WTC11 (cell line): Measurements from ENCODE around the gene TMEM30B. TPM values are rescaled to one million over a fixed set of nuclear protein-coding genes. Genes with fewer than 3 reads are reported as not detected.

Experiments
- ATAC-seq: fragments of 200-7000 bp; cut with Tn5 transposase; 2 replicates; pipeline ENCODE4 v1.10.0; 2021; ENCODE audit warnings: mild to moderate bottlenecking, moderate library complexity
- CTCF ChIA-PET: fragments of 300-600 bp; sonication (Branson Sonifier 250); formaldehyde crosslinking; loops from one replicate; lab custom pipeline; 2021; ENCODE audit warnings: antibody characterized with exemption; lab: Charles Lee
- POLR2A ChIA-PET: fragments of 350-600 bp; sonication (Branson Sonifier 250); formaldehyde crosslinking; loops from one replicate; lab custom pipeline; 2021; ENCODE audit warnings: antibody characterized with exemption; lab: Charles Lee
- DNase-seq: peaks from one replicate; pipeline ENCODE4 v3.0.0; 2021; ENCODE audit warnings: low spot score
- H3K27ac Mint-ChIP-seq: 2 replicates; pipeline ENCODE4 v1.8.0; 2021; ENCODE audit warnings: mixed read lengths
- H3K27me3 Mint-ChIP-seq: 2 replicates; pipeline ENCODE4 v1.8.0; 2021; ENCODE audit warnings: low read depth, mild to moderate bottlenecking, moderate library complexity, mixed read lengths
- H3K36me3 Mint-ChIP-seq: 2 replicates; pipeline ENCODE4 v1.8.0; 2021; ENCODE audit warnings: mixed read lengths
- H3K4me1 Mint-ChIP-seq: 2 replicates; pipeline ENCODE4 v1.8.0; 2022; ENCODE audit warnings: mixed read lengths
- H3K4me3 Mint-ChIP-seq: 2 replicates; pipeline ENCODE4 v1.8.0; 2021; ENCODE audit warnings: mild to moderate bottlenecking, moderate library complexity, mixed read lengths
- H3K9me3 Mint-ChIP-seq: 2 replicates; pipeline ENCODE4 v1.8.0; 2021; ENCODE audit warnings: mixed read lengths
- CREM ChIP-seq: sonication (generic); formaldehyde crosslinking; IDR thresholded peaks from 2 replicates; pipeline ENCODE4 v1.8.1; 2022; ENCODE audit warnings: mild to moderate bottlenecking, missing genetic modification reagents, moderate library complexity
- GRHL2 ChIP-seq: fragments of 250-450 bp; sonication (Bioruptor Pico); IDR thresholded peaks from 2 replicates; pipeline ENCODE4 v1.8.0; 2022; ENCODE audit warnings: mild to moderate bottlenecking, moderate library complexity; ENCODE audit not compliant: insufficient replicate concordance, severe bottlenecking
- IRF2 ChIP-seq: sonication (generic); formaldehyde crosslinking; IDR thresholded peaks from 2 replicates; pipeline ENCODE4 v1.8.0; 2022; ENCODE audit warnings: low read depth, missing genetic modification reagents, borderline replicate concordance
- RORB ChIP-seq: fragments of 250-450 bp; sonication (Bioruptor Pico); IDR thresholded peaks from 2 replicates; pipeline ENCODE4 v1.9.0; 2021; ENCODE audit warnings: mild to moderate bottlenecking
- SMAD4 ChIP-seq: sonication (generic); formaldehyde crosslinking; IDR thresholded peaks from 2 replicates; pipeline ENCODE4 v1.8.0; 2022; ENCODE audit warnings: mild to moderate bottlenecking, missing genetic modification reagents
- TP53 ChIP-seq: sonication (generic); formaldehyde crosslinking; IDR thresholded peaks from 2 replicates; pipeline ENCODE4 v1.8.1; 2023; ENCODE audit warnings: mild to moderate bottlenecking, missing genetic modification reagents
- ZNF423 ChIP-seq: fragments of 250-450 bp; sonication (Bioruptor Pico); IDR thresholded peaks from 2 replicates; pipeline ENCODE4 v2.1.2; 2022; ENCODE audit warnings: mild to moderate bottlenecking, moderate library complexity
- ZNF671 ChIP-seq: fragments of 250-450 bp; sonication (Bioruptor Pico); IDR thresholded peaks from 2 replicates; pipeline ENCODE4 v1.8.0; 2021; ENCODE audit warnings: mild to moderate bottlenecking
- total RNA-seq: library from RNA; stranded (reverse); gene quantifications from 3 replicates; pipeline ENCODE4 v1.2.3, GENCODE V29; 2021
- TF ChIP-seq, protein P1 (sequence below): fragments of 250-450 bp; sonication (Bioruptor Pico); IDR thresholded peaks from 2 replicates; pipeline ENCODE4 v1.9.0; 2021; ENCODE audit warnings: mild to moderate bottlenecking, borderline replicate concordance
- TF ChIP-seq, protein P2 (sequence below): fragments of 200-600 bp; IDR thresholded peaks from 2 replicates; pipeline ENCODE4 v1.8.0; 2022; ENCODE audit warnings: antibody characterized with exemption
- TF ChIP-seq, protein P3 (sequence below): sonication (generic); formaldehyde crosslinking; IDR thresholded peaks from 2 replicates; pipeline ENCODE4 v1.8.0; 2022; ENCODE audit warnings: mild to moderate bottlenecking, missing genetic modification reagents
- TF ChIP-seq, protein P4 (sequence below): sonication (generic); formaldehyde crosslinking; IDR thresholded peaks from 2 replicates; pipeline ENCODE4 v1.8.0; 2022; ENCODE audit warnings: mild to moderate bottlenecking, missing genetic modification reagents
- TF ChIP-seq, protein P5 (sequence below): sonication (generic); formaldehyde crosslinking; IDR thresholded peaks from 2 replicates; pipeline ENCODE4 v1.8.0; 2023; ENCODE audit warnings: mild to moderate bottlenecking, missing genetic modification reagents

The TMEM30B gene
- total RNA-seq, 1 experiment from 2014 or later, result 17.8 TPM

DNA sequence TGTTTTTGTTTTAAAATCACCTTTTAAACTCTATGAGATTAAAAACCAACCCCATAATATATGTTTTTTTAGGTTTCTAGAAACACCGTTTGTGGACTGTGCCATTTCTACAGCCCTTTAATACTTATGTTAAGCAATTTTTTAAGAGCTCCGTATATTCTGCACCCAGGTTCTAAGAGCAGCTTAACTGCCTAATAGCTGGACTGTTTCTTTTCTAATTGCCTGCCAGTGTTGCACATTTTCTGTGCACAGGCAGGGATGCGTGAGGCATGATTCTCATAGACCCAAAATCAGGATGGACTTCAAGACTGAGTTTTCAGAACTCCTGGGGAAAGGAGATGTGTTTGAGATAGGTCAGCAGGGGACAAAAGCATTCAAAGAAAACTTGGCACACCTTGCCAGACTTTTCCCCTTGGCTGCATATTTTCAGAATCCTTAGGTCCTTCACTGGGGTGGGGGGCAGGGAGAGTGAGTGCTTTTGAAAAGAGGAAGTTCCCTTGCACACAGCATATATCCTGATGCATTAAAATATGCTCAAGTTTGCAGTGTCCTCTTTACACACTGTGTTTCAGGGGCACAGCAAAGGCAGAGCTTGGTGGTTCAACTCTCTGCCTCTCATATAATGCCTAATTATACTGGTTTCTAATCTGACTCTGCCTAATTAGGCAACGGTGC lies 27.9 kb downstream of the TMEM30B start:
- Mint-ChIP-seq H3K4me3 (no peak overlapping the region), H3K4me1 (peaks cover 36% of the 10 kb centered on the region), H3K9me3 (no peaks in the 10 kb centered on the region), H3K36me3 (no peaks in the 10 kb centered on the region), H3K27me3 (peaks cover 37% of the 10 kb centered on the region), H3K27ac (no peak overlapping the region)
- DNase-seq (no peak), ATAC-seq (no peak)
- TF ChIP-seq, protein P1, sequence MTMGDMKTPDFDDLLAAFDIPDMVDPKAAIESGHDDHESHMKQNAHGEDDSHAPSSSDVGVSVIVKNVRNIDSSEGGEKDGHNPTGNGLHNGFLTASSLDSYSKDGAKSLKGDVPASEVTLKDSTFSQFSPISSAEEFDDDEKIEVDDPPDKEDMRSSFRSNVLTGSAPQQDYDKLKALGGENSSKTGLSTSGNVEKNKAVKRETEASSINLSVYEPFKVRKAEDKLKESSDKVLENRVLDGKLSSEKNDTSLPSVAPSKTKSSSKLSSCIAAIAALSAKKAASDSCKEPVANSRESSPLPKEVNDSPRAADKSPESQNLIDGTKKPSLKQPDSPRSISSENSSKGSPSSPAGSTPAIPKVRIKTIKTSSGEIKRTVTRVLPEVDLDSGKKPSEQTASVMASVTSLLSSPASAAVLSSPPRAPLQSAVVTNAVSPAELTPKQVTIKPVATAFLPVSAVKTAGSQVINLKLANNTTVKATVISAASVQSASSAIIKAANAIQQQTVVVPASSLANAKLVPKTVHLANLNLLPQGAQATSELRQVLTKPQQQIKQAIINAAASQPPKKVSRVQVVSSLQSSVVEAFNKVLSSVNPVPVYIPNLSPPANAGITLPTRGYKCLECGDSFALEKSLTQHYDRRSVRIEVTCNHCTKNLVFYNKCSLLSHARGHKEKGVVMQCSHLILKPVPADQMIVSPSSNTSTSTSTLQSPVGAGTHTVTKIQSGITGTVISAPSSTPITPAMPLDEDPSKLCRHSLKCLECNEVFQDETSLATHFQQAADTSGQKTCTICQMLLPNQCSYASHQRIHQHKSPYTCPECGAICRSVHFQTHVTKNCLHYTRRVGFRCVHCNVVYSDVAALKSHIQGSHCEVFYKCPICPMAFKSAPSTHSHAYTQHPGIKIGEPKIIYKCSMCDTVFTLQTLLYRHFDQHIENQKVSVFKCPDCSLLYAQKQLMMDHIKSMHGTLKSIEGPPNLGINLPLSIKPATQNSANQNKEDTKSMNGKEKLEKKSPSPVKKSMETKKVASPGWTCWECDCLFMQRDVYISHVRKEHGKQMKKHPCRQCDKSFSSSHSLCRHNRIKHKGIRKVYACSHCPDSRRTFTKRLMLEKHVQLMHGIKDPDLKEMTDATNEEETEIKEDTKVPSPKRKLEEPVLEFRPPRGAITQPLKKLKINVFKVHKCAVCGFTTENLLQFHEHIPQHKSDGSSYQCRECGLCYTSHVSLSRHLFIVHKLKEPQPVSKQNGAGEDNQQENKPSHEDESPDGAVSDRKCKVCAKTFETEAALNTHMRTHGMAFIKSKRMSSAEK (CRISPR knock-in tag), result no peak
- no peak for TF ChIP-seq ZNF671
- TF ChIP-seq SMAD4, result no peak
- no peak for TF ChIP-seq RORB (CRISPR knock-in tag)
- CTCF ChIA-PET, result interaction anchor here (0.5 to 1.2 kb wide), 6 partner anchors 14 to 628 kb away, joined by 3 to 9 read pairs (median 4); no protein-coding TSS in a partner anchor
- POLR2A ChIA-PET, result no interaction called here

DNA sequence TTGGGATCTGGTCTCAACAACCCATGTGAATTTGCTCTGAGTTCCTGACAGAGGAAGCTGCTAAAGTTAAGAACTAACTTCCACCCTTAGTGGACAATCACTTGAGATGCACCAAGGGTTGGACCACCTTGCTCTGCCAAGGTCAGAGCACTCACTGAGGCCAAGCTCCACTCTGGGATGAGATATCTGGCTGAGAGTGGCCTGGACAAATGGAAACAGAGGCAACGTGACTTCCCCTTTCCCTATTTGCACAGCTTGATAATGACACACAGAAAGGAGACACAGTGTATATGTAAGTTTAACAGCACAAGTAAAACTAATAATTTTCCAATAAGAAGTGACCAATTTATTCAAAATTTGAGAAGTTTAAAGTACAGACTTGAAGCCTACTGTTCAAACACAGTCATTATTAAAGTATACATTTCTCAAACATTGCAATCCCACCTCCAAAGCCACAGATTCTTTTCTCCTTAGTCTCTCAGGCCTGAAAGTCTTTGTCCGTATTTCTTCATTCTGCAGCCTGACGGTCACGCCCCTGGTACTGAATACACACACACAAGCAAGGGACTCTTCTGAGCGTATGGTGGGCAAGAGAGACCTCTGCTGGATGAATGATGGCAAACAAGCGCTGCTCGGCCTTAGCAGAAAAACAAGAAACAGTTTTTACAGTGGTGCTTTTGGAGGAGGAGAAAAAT lies 28.6 kb downstream of the TMEM30B start:
- ATAC-seq (peak; percentile 90), DNase-seq (peak; percentile 76)
- H3K4me3 Mint-ChIP-seq, result no peak overlapping the region
- H3K36me3 Mint-ChIP-seq, result no peaks in the 10 kb centered on the region
- POLR2A ChIA-PET, result interaction anchor here (0.6 kb wide), 1 partner anchor 685 kb away, joined by 3 read pairs; no protein-coding TSS in a partner anchor
- CTCF ChIA-PET, result interaction anchor here (0.7 to 1.3 kb wide), 8 partner anchors 14 to 627 kb away, joined by 3 to 9 read pairs (median 3); no protein-coding TSS in a partner anchor
- H3K4me1 Mint-ChIP-seq, result peaks cover 36% of the 10 kb centered on the region
- H3K27ac Mint-ChIP-seq, result no peak overlapping the region
- TF ChIP-seq, protein P2, sequence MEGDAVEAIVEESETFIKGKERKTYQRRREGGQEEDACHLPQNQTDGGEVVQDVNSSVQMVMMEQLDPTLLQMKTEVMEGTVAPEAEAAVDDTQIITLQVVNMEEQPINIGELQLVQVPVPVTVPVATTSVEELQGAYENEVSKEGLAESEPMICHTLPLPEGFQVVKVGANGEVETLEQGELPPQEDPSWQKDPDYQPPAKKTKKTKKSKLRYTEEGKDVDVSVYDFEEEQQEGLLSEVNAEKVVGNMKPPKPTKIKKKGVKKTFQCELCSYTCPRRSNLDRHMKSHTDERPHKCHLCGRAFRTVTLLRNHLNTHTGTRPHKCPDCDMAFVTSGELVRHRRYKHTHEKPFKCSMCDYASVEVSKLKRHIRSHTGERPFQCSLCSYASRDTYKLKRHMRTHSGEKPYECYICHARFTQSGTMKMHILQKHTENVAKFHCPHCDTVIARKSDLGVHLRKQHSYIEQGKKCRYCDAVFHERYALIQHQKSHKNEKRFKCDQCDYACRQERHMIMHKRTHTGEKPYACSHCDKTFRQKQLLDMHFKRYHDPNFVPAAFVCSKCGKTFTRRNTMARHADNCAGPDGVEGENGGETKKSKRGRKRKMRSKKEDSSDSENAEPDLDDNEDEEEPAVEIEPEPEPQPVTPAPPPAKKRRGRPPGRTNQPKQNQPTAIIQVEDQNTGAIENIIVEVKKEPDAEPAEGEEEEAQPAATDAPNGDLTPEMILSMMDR, result peak; percentile 66
- no peak for TF ChIP-seq IRF2 (CRISPR knock-in tag)
- TF ChIP-seq ZNF423, result no peak
- TF ChIP-seq, protein P3, sequence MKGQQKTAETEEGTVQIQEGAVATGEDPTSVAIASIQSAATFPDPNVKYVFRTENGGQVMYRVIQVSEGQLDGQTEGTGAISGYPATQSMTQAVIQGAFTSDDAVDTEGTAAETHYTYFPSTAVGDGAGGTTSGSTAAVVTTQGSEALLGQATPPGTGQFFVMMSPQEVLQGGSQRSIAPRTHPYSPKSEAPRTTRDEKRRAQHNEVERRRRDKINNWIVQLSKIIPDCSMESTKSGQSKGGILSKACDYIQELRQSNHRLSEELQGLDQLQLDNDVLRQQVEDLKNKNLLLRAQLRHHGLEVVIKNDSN, result no peak
- TF ChIP-seq CREM (CRISPR knock-in tag), result no peak
- no peaks in the 10 kb centered on the region for H3K9me3 Mint-ChIP-seq
- peaks cover 37% of the 10 kb centered on the region for H3K27me3 Mint-ChIP-seq

DNA sequence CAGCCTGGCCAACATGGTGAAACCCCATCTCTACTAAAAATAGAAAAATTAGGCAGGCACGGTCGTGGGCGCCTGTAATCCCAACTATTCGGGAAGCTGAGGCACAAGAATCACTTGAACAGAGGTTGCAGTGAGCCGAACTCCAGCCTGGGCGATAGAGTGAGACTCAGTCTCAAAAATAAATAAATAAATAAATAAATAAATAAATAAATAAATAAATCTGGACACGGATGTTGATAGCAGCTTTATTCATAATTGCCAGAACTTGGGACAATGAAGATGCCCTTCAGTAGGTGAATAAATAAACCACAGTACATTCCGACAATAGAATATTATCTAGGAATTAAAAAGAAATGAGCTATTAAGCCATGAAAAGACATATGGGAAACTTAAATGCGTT lies 31.1 kb downstream of the TMEM30B start:
- DNase-seq (no peak), ATAC-seq (no peak)
- POLR2A ChIA-PET, result no interaction called here
- H3K9me3 Mint-ChIP-seq, result no peaks in the 10 kb centered on the region
- no peak overlapping the region for H3K4me3 Mint-ChIP-seq
- TF ChIP-seq SMAD4, result no peak
- no peak for TF ChIP-seq TP53 (CRISPR knock-in tag)
- TF ChIP-seq, protein P4, sequence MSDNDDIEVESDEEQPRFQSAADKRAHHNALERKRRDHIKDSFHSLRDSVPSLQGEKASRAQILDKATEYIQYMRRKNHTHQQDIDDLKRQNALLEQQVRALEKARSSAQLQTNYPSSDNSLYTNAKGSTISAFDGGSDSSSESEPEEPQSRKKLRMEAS (CRISPR knock-in tag), result no peak
- no peak for TF ChIP-seq GRHL2
- TF ChIP-seq, protein P5, sequence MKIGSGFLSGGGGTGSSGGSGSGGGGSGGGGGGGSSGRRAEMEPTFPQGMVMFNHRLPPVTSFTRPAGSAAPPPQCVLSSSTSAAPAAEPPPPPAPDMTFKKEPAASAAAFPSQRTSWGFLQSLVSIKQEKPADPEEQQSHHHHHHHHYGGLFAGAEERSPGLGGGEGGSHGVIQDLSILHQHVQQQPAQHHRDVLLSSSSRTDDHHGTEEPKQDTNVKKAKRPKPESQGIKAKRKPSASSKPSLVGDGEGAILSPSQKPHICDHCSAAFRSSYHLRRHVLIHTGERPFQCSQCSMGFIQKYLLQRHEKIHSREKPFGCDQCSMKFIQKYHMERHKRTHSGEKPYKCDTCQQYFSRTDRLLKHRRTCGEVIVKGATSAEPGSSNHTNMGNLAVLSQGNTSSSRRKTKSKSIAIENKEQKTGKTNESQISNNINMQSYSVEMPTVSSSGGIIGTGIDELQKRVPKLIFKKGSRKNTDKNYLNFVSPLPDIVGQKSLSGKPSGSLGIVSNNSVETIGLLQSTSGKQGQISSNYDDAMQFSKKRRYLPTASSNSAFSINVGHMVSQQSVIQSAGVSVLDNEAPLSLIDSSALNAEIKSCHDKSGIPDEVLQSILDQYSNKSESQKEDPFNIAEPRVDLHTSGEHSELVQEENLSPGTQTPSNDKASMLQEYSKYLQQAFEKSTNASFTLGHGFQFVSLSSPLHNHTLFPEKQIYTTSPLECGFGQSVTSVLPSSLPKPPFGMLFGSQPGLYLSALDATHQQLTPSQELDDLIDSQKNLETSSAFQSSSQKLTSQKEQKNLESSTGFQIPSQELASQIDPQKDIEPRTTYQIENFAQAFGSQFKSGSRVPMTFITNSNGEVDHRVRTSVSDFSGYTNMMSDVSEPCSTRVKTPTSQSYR (CRISPR knock-in tag), result no peak
- H3K27me3 Mint-ChIP-seq, result peaks cover 18% of the 10 kb centered on the region
- CTCF ChIA-PET, result no interaction called here
- H3K36me3 Mint-ChIP-seq, result no peaks in the 10 kb centered on the region
- peaks cover 22% of the 10 kb centered on the region for H3K4me1 Mint-ChIP-seq
- no peak overlapping the region for H3K27ac Mint-ChIP-seq
